IPS-15b (cell line): ENCODE results near the gene RTP1.

ENCODE experiments used
- H3K27me3 ChIP-seq: one replicate; pipeline ENCODE4 v1.6.1; 2013; ENCODE audit warnings: low read length; ENCODE audit not compliant: control insufficient read depth, insufficient read depth
- H3K36me3 ChIP-seq: one replicate; pipeline ENCODE4 v1.6.1; 2013; ENCODE audit warnings: low read length; ENCODE audit not compliant: control insufficient read depth, insufficient read depth
- H3K4me1 ChIP-seq: one replicate; pipeline ENCODE4 v1.6.1; 2013; ENCODE audit warnings: mild to moderate bottlenecking, low read length; ENCODE audit not compliant: control insufficient read depth, insufficient read depth
- H3K4me3 ChIP-seq: one replicate; pipeline ENCODE4 v1.5.1; 2013; ENCODE audit warnings: low read depth, low read length
- H3K9ac ChIP-seq: one replicate; pipeline ENCODE4 v1.6.1; 2013; ENCODE audit warnings: low read depth, mild to moderate bottlenecking, low read length
- H3K9me3 ChIP-seq: one replicate; pipeline ENCODE4 v1.6.1; 2013; ENCODE audit warnings: mild to moderate bottlenecking, low read length; ENCODE audit not compliant: control insufficient read depth, insufficient read depth

RTP1 gene

DNA sequence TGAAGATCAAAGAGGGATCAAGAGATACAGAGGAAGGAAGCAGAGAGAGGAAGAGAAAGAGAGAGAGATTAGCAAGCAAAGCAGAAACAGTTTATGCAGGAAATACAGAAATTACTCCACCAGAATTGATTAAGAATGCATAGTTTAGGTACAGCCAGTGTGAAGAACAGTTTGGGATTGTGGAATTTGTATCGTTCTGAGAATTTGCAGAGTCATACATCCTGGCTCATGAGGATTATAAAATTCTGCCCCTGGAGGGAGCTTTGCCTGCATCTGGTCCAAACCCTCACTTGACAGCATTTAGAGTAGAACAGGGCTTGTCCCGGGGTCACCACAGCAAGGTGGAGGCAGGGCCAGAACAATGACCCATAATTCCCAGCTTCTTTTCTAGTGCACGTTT, 50.1 kb downstream of the RTP1 start:
- no peaks in the 10 kb centered on the region for H3K9me3 ChIP-seq
- peaks cover 2% of the 10 kb centered on the region for H3K4me1 ChIP-seq
- H3K27me3 ChIP-seq: no peaks in the 10 kb centered on the region
- no peak overlapping the region for H3K4me3 ChIP-seq
- H3K9ac ChIP-seq: no peak overlapping the region
- no peaks in the 10 kb centered on the region for H3K36me3 ChIP-seq
